Hepatocyte (in vitro differentiated cells): ENCODE data around the gene RABGAP1L. TPM values are rescaled to one million over a fixed set of nuclear protein-coding genes. Genes with fewer than 3 reads are reported as not detected.
A peak's percentile ranks its signal among the peaks of the same experiment; 100 is the strongest.

Source experiments
- DNase-seq: peaks from one replicate; pipeline ENCODE4 v3.0.0-alpha.2; 2016; ENCODE audit warnings: low spot score
- H2AFZ ChIP-seq: fragments of 200-600 bp; sonication (generic); 2 replicates; pipeline ENCODE4 v1.6.0; 2016; ENCODE audit warnings: antibody characterized with exemption, mild to moderate bottlenecking
- H3K27ac ChIP-seq: fragments of 200-600 bp; sonication (generic); 2 replicates; pipeline ENCODE4 v1.5.1; 2016; ENCODE audit warnings: mild to moderate bottlenecking
- H3K27me3 ChIP-seq: fragments of 200-600 bp; sonication (generic); 2 replicates; pipeline ENCODE4 v1.6.1; 2016
- H3K36me3 ChIP-seq: fragments of 200-600 bp; sonication (generic); replicated peaks from 2 replicates; pipeline ENCODE4 v1.5.1; 2016; ENCODE audit warnings: low read depth; ENCODE audit not compliant: insufficient read depth
- H3K4me1 ChIP-seq: fragments of 200-600 bp; sonication (generic); 2 replicates; pipeline ENCODE4 v1.5.1; 2016; ENCODE audit warnings: mild to moderate bottlenecking, moderate library complexity; ENCODE audit not compliant: insufficient read depth
- H3K4me2 ChIP-seq: fragments of 200-600 bp; sonication (generic); 2 replicates; pipeline ENCODE4 v1.6.0; 2016
- H3K4me3 ChIP-seq: fragments of 200-600 bp; sonication (generic); 2 replicates; pipeline ENCODE4 v1.5.1; 2016; ENCODE audit warnings: mild to moderate bottlenecking
- H3K79me2 ChIP-seq: fragments of 200-600 bp; sonication (generic); 2 replicates; pipeline ENCODE4 v1.6.0; 2017; ENCODE audit warnings: mild to moderate bottlenecking
- H3K9me2 ChIP-seq: fragments of 200-600 bp; sonication (generic); replicated peaks from 2 replicates; pipeline ENCODE4 v1.6.0; 2017; ENCODE audit warnings: mild to moderate bottlenecking; ENCODE audit not compliant: insufficient read depth
- H3K9me3 ChIP-seq: fragments of 200-600 bp; sonication (generic); 2 replicates; pipeline ENCODE4 v1.5.1; 2016; ENCODE audit warnings: low read depth, mild to moderate bottlenecking
- H4K20me1 ChIP-seq: fragments of 200-600 bp; sonication (generic); 2 replicates; pipeline ENCODE4 v1.6.0; 2016; ENCODE audit warnings: mild to moderate bottlenecking; ENCODE audit not compliant: insufficient read depth, poor library complexity, severe bottlenecking
- EZH2 ChIP-seq: fragments of 200-600 bp; sonication (generic); IDR thresholded peaks from 2 replicates; pipeline ENCODE4 v1.6.1; 2016; ENCODE audit warnings: antibody characterized with exemption, mild to moderate bottlenecking, borderline replicate concordance
- EZH2phosphoT487 ChIP-seq: fragments of 200-600 bp; sonication (generic); IDR thresholded peaks from one replicate; pipeline ENCODE4 v1.6.1; 2018; ENCODE audit warnings: antibody characterized with exemption, mild to moderate bottlenecking, low read depth, moderate library complexity; ENCODE audit not compliant: unreplicated experiment, severe bottlenecking
- WGBS: methylation state at CpG from one replicate; pipeline ENCODE4 v1.1.6; 2016; ENCODE audit warnings: low lambda C conversion rate; ENCODE audit errors: missing lambda C conversion rate; 5-methylcytosine and 5-hydroxymethylcytosine counted together
- polyA plus RNA-seq: library from polyadenylated mRNA; unstranded; fragments of >200 nt; fragmentation: Nextera tagmentation; extraction: Ambion mirVana; gene quantifications from 2 replicates; pipeline ENCODE4 v1.2.1, GENCODE V29; 2016
- total RNA-seq: library from RNA; depleted of rRNA; stranded (reverse); fragments of >200 nt; gene quantifications from 2 replicates; pipeline ENCODE4 v1.2.3, GENCODE V29; 2014
- TF ChIP-seq, protein P1 (sequence below): fragments of 200-600 bp; sonication (generic); IDR thresholded peaks from 2 replicates; pipeline ENCODE4 v1.5.1; 2016; ENCODE audit warnings: antibody characterized with exemption, mild to moderate bottlenecking; ENCODE audit not compliant: poor library complexity

The RABGAP1L gene
- total and polyA plus RNA-seq, 2 experiments from 2014 or later: 15.0 to 41.8 TPM

DNA sequence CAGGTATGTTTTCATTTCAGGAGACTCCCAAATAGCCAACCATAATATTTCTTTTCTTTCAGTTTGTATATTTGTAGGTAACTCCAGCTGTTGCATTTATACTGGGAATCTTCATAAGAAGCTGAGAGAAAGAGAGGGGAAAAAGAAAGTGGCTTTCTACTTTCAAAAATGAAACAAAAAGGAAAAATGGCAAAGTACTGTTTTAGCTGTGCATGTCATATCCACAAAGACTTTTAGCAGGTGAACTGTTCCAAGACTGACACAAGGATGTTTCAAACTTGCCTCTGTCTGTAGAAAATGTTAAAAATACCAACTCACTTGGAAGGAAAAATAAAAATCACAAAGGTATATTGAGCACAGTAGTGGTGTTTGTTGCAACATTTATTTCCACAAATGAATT, 798.5 kb downstream of the RABGAP1L start:
- Histone ChIP-seq H3K27ac (no peak overlapping the region), H3K9me2 (no peaks in the 10 kb centered on the region), H3K27me3 (no peaks in the 10 kb centered on the region), H3K4me1 (peaks cover 15% of the 10 kb centered on the region), H3K4me3 (no peak overlapping the region), H2AFZ (no peak overlapping the region), H3K4me2 (no peak overlapping the region), H3K9me3 (no peaks in the 10 kb centered on the region), H4K20me1 (no peaks in the 10 kb centered on the region), H3K79me2 (no peaks in the 10 kb centered on the region), H3K36me3 (no peaks in the 10 kb centered on the region)
- TF ChIP-seq, protein P1, sequence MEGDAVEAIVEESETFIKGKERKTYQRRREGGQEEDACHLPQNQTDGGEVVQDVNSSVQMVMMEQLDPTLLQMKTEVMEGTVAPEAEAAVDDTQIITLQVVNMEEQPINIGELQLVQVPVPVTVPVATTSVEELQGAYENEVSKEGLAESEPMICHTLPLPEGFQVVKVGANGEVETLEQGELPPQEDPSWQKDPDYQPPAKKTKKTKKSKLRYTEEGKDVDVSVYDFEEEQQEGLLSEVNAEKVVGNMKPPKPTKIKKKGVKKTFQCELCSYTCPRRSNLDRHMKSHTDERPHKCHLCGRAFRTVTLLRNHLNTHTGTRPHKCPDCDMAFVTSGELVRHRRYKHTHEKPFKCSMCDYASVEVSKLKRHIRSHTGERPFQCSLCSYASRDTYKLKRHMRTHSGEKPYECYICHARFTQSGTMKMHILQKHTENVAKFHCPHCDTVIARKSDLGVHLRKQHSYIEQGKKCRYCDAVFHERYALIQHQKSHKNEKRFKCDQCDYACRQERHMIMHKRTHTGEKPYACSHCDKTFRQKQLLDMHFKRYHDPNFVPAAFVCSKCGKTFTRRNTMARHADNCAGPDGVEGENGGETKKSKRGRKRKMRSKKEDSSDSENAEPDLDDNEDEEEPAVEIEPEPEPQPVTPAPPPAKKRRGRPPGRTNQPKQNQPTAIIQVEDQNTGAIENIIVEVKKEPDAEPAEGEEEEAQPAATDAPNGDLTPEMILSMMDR: no peak
- TF ChIP-seq EZH2phosphoT487 (no peak), EZH2 (no peak)
- no peak for DNase-seq

GRCh38 chr1:174958396-174958795, 799.1 kb downstream of the RABGAP1L start:
- TF ChIP-seq, protein P1: no peak
- TF ChIP-seq EZH2phosphoT487 (no peak), EZH2 (no peak)
- 100% methylated on average over 1 of the region's 1 CpG for WGBS
- no peaks in the 10 kb centered on the region for H3K9me3 ChIP-seq

DNA sequence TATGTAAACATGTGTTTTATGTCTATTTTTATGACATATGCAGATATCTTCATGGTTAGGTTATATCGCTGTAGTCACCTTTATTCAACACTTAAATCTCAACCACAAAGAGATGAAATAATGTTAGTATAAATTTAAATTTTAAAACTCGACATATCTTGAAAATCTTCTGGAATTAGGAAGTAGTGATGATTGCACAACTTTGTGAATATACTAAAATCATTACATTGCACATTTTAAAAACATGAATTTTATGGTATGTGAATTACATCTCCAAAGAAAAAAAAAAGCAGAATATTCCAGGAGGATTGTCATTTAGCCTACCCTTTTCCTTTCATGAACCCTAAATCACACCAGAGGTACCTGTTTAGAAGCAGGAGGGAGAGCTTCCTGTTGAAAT, 801.0 kb downstream of the RABGAP1L start:
- Histone ChIP-seq H3K36me3 (no peaks in the 10 kb centered on the region), H3K9me3 (no peaks in the 10 kb centered on the region), H3K27ac (no peak overlapping the region), H3K4me1 (peaks cover 26% of the 10 kb centered on the region), H3K79me2 (no peaks in the 10 kb centered on the region), H3K9me2 (no peaks in the 10 kb centered on the region), H3K4me3 (no peak overlapping the region), H3K4me2 (no peak overlapping the region), H4K20me1 (no peaks in the 10 kb centered on the region), H3K27me3 (no peaks in the 10 kb centered on the region), H2AFZ (no peak overlapping the region)
- TF ChIP-seq EZH2phosphoT487 (no peak), EZH2 (no peak)
- TF ChIP-seq, protein P1: no peak
- no peak for DNase-seq
- WGBS: 90% methylated on average over 2 of the region's 2 CpGs

More at GRCh38 chr1:174958396-174958795, 799.1 kb downstream of the RABGAP1L start:
- Histone ChIP-seq H3K9me2 (no peaks in the 10 kb centered on the region), H3K4me2 (no peak overlapping the region), H3K79me2 (no peaks in the 10 kb centered on the region), H4K20me1 (no peaks in the 10 kb centered on the region), H3K36me3 (no peaks in the 10 kb centered on the region), H3K27me3 (no peaks in the 10 kb centered on the region), H3K27ac (no peak overlapping the region), H3K4me3 (no peak overlapping the region), H2AFZ (no peak overlapping the region), H3K4me1 (peaks cover 18% of the 10 kb centered on the region)
- no peak for DNase-seq

DNA sequence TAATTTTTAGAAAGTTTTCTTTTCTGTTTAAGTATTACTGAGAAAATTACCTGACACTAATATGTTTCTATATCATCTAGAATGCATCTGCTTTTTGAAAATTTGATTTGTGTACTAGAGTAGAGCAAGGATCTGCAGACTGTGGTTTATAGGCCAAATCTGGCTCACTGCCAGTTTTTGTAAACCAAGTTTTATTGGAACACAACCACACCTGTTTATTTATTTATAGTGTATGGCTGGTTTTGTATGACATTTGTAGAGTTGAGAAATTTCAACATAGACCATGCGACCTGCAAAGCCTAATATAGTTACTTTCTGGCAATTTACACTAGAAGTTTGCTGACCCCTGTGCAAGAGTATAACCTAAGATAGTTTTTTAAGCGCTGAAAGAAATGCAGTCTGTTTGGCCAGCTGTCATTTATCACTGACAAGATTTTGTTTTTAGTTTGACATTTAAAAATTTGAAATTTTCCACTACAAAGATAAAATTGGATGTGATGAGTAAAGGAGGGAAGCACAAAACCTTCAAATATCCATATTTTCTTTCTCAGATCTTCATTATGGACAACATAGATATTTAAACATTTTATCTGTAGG, 804.3 kb downstream of the RABGAP1L start:
- no peaks in the 10 kb centered on the region for H3K36me3 ChIP-seq
- WGBS: 61% methylated on average over 2 of the region's 2 CpGs
- TF ChIP-seq EZH2: no peak
- TF ChIP-seq, protein P1: no peak
- no peak for TF ChIP-seq EZH2phosphoT487
- no peak for DNase-seq
- H3K27ac ChIP-seq: peak overlapping the region; percentile 50
- no peaks in the 10 kb centered on the region for H4K20me1 ChIP-seq
- H3K4me3 ChIP-seq: no peak overlapping the region
- no peak overlapping the region for H3K4me2 ChIP-seq
- no peaks in the 10 kb centered on the region for H3K9me2 ChIP-seq
- peaks cover 45% of the 10 kb centered on the region for H3K4me1 ChIP-seq
- no peak overlapping the region for H2AFZ ChIP-seq
- no peaks in the 10 kb centered on the region for H3K9me3 ChIP-seq
- no peaks in the 10 kb centered on the region for H3K27me3 ChIP-seq
- H3K79me2 ChIP-seq: no peaks in the 10 kb centered on the region
